Spleen (tissue), 7 donors: ENCODE results near the gene INTS15.

ENCODE experiments used
- CTCF ChIP-seq, 11 experiments: fragments of 200-600 bp in 7 of 11; fragments of 450-650 bp in 4 of 11; sonication (generic) in 4 of 11; IDR thresholded peaks in 8 of 11; conservative IDR thresholded peaks in 3 of 11; 1 replicate in 7 of 11; 2 replicates in 4 of 11; pipeline versions ENCODE4 v1.4.0 to v1.8.0; 2016 to 2021; ENCODE audit warnings: antibody characterized with exemption in 11 of 11, inconsistent platforms in 4 of 11, mild to moderate bottlenecking in 1 of 11
- POLR2A ChIP-seq, 3 donors: fragments of 450-650 bp; IDR thresholded peaks; one replicate each; pipeline ENCODE4 v1.5.1; 2017; ENCODE audit warnings: antibody characterized with exemption in 3 of 3, mild to moderate bottlenecking in 1 of 3
- POLR2AphosphoS5 ChIP-seq, 3 donors: sonication (generic); formaldehyde crosslinking; IDR thresholded peaks; one replicate each; pipeline ENCODE4 v1.5.1; 2017; ENCODE audit warnings: antibody characterized with exemption in 3 of 3
- donor health status: DM: no; HTN: no; CAD: no; lungs with moderate emphysema.
- donor health status: DM: no; HTN: no; CAD: no.
- donor health status: DM: no; HTN: no; CAD: no.

GRCh38 chr7:6642861-6643640, 53.2 kb downstream of the INTS15 start:
- TF ChIP-seq POLR2A (IDR thresholded peaks at IDR 0.05) (no peak), CTCF (IDR thresholded peaks at IDR 0.05 in 8 of 11, conservative IDR thresholded peaks at IDR 0.05 in 3 of 11) (no peak), POLR2AphosphoS5 (IDR thresholded peaks at IDR 0.05) (no peak)
